HepG2 (cell line): ENCODE measurements around the gene CD300LF. TPM values are rescaled to one million over a fixed set of nuclear protein-coding genes. Genes with fewer than 3 reads are reported as not detected.

ENCODE experiments used
- ATF2 ChIP-seq: sonication (generic); formaldehyde crosslinking; IDR thresholded peaks from 2 replicates; pipeline ENCODE4 v1.4.0; 2020; ENCODE audit warnings: missing genetic modification reagents
- ELF4 ChIP-seq: sonication (generic); formaldehyde crosslinking; IDR thresholded peaks from 2 replicates; pipeline ENCODE4 v1.5.0; 2020; ENCODE audit warnings: missing genetic modification reagents, mild to moderate bottlenecking, moderate library complexity, borderline replicate concordance
- FOSL1 ChIP-seq: sonication (generic); formaldehyde crosslinking; IDR thresholded peaks from 2 replicates; pipeline ENCODE4 v1.9.0; 2021; ENCODE audit warnings: missing genetic modification reagents, borderline replicate concordance
- IRX3 ChIP-seq: sonication (generic); formaldehyde crosslinking; IDR thresholded peaks from 2 replicates; pipeline ENCODE4 v1.8.1; 2023; ENCODE audit warnings: mild to moderate bottlenecking, low read depth, missing genetic modification reagents, borderline replicate concordance
- MIER2 ChIP-seq: IDR thresholded peaks from 2 replicates; pipeline ENCODE4 v1.6.1; 2016; ENCODE audit warnings: missing biosample characterization, missing genetic modification reagents
- MYPOP ChIP-seq: sonication (generic); formaldehyde crosslinking; IDR thresholded peaks from 2 replicates; pipeline ENCODE4 v1.8.1; 2023; ENCODE audit warnings: mild to moderate bottlenecking, moderate library complexity, missing genetic modification reagents
- SNAI1 ChIP-seq: sonication (generic); formaldehyde crosslinking; IDR thresholded peaks from 2 replicates; pipeline ENCODE4 v1.5.0; 2020; ENCODE audit warnings: mild to moderate bottlenecking, missing genetic modification reagents, borderline replicate concordance
- ZBTB39 ChIP-seq: sonication (generic); formaldehyde crosslinking; IDR thresholded peaks from 2 replicates; pipeline ENCODE4 v1.5.0; 2020; ENCODE audit warnings: missing genetic modification reagents
- ZC3H13 ChIP-seq: sonication (generic); formaldehyde crosslinking; IDR thresholded peaks from 2 replicates; pipeline ENCODE4 v1.8.1; 2023; ENCODE audit warnings: mild to moderate bottlenecking, missing genetic modification reagents, moderate library complexity
- ZNF12 ChIP-seq: sonication (generic); formaldehyde crosslinking; IDR thresholded peaks from 2 replicates; pipeline ENCODE4 v1.5.0; 2020; ENCODE audit warnings: missing genetic modification reagents
- ZNF879 ChIP-seq: sonication (generic); formaldehyde crosslinking; IDR thresholded peaks from 2 replicates; pipeline ENCODE4 v1.8.1; 2023; ENCODE audit warnings: missing genetic modification reagents
- ZZZ3 ChIP-seq: sonication (generic); formaldehyde crosslinking; IDR thresholded peaks from 2 replicates; pipeline ENCODE4 v1.4.0; 2020; ENCODE audit warnings: missing genetic modification reagents, mild to moderate bottlenecking, borderline replicate concordance
- polyA plus RNA-seq, 8 experiments: library from polyadenylated mRNA; depleted of rRNA in 3 of 8; stranded (reverse) in 7 of 8; unstranded in 1 of 8; fragments of >200 nt; fragmentation: Illumina TruSeq in 4 of 8; extraction: Trizol in 4 of 8; gene quantifications; 2 replicates each; pipeline versions ENCODE4 v1.2.1 to v1.2.3, GENCODE V29; 2011 to 2016; ENCODE audit warnings: low read depth in 4 of 8, missing spikeins in 1 of 8, mixed read lengths in 1 of 8; ENCODE audit not compliant: insufficient read depth in 1 of 8
- total RNA-seq, 5 experiments: library from RNA; depleted of rRNA; stranded (reverse); fragments of >200 nt; fragmentation: Illumina TruSeq; extraction: Trizol; gene quantifications; 2 replicates each; pipeline ENCODE4 v1.2.3, GENCODE V29; 2016; ENCODE audit warnings: low read depth in 1 of 5
- TF ChIP-seq, protein P1 (sequence below): sonication (generic); formaldehyde crosslinking; IDR thresholded peaks from 2 replicates; pipeline ENCODE4 v1.9.0; 2021; ENCODE audit warnings: missing genetic modification reagents, mild to moderate bottlenecking, borderline replicate concordance
- TF ChIP-seq, protein P2 (sequence below): sonication (generic); formaldehyde crosslinking; IDR thresholded peaks from 2 replicates; pipeline ENCODE4 v1.9.0; 2022; ENCODE audit warnings: missing genetic modification reagents, mild to moderate bottlenecking, borderline replicate concordance
- TF ChIP-seq, protein P3 (sequence below): sonication (generic); formaldehyde crosslinking; IDR thresholded peaks from 2 replicates; pipeline ENCODE4 v1.8.0; 2022; ENCODE audit warnings: mild to moderate bottlenecking, missing genetic modification reagents, moderate library complexity

The CD300LF gene
- total and polyA plus RNA-seq, 2 of the 13 experiments (the other 11 are each of a cell fraction or from before 2014, with no cell fraction given): not detected

DNA sequence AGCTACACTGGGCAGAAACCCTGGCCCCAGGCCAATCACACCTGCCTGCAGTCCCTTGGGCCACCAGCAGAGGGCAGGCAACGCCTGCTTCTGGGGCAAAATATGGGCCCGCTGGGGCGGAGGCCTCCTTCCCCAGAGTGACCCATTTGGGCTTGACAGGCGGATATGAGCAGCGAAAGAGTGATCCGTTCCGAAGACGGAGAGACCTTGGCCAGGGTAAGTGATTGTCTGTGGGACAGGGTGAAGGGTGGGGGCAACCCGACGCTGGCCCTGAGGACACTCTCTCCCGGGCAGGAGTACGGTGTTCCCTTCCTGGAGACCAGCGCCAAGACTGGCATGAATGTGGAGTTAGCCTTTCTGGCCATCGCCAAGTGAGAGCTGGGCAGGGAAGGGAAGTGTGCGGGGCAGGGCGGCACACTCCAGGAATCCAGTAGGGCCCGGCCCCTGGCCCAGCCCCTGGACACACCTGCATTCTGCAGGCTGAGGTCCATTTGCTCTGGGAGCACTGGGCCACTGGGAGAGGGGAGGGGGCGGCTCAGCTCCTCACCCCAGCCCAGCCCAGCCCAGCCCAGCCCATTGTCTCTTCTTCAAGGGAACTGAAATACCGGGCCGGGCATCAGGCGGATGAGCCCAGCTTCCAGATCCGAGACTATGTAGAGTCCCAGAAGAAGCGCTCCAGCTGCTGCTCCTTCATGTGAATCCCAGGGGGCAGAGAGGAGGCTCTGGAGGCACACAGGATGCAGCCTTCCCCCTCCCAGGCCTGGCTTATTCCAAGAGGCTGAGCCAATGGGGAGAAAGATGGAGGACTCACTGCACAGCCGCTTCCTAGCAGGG lies 32.2 kb upstream of the CD300LF start (continued):
- TF ChIP-seq, protein P1, sequence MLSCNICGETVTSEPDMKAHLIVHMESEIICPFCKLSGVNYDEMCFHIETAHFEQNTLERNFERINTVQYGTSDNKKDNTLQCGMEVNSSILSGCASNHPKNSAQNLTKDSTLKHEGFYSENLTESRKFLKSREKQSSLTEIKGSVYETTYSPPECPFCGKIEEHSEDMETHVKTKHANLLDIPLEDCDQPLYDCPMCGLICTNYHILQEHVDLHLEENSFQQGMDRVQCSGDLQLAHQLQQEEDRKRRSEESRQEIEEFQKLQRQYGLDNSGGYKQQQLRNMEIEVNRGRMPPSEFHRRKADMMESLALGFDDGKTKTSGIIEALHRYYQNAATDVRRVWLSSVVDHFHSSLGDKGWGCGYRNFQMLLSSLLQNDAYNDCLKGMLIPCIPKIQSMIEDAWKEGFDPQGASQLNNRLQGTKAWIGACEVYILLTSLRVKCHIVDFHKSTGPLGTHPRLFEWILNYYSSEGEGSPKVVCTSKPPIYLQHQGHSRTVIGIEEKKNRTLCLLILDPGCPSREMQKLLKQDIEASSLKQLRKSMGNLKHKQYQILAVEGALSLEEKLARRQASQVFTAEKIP (CRISPR knock-in tag): no peak
- TF ChIP-seq FOSL1 (CRISPR knock-in tag): no peak
- TF ChIP-seq ELF4: no peak
- TF ChIP-seq, protein P2, sequence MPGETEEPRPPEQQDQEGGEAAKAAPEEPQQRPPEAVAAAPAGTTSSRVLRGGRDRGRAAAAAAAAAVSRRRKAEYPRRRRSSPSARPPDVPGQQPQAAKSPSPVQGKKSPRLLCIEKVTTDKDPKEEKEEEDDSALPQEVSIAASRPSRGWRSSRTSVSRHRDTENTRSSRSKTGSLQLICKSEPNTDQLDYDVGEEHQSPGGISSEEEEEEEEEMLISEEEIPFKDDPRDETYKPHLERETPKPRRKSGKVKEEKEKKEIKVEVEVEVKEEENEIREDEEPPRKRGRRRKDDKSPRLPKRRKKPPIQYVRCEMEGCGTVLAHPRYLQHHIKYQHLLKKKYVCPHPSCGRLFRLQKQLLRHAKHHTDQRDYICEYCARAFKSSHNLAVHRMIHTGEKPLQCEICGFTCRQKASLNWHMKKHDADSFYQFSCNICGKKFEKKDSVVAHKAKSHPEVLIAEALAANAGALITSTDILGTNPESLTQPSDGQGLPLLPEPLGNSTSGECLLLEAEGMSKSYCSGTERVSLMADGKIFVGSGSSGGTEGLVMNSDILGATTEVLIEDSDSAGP (CRISPR knock-in tag): peak; percentile 87
- peak; percentile 50; the same call in 1 of the 2 replicates for TF ChIP-seq MIER2 (CRISPR knock-in tag)
- TF ChIP-seq IRX3 (CRISPR knock-in tag): 0 out of 2 replicates have a peak, but pooled peaks have one; percentile 47
- no peak for TF ChIP-seq ZNF12 (CRISPR knock-in tag)
- TF ChIP-seq ZZZ3 (CRISPR knock-in tag): no peak
- TF ChIP-seq ZNF879 (CRISPR knock-in tag): no peak
- no peak for TF ChIP-seq ZBTB39 (CRISPR knock-in tag)
- TF ChIP-seq, protein P3, sequence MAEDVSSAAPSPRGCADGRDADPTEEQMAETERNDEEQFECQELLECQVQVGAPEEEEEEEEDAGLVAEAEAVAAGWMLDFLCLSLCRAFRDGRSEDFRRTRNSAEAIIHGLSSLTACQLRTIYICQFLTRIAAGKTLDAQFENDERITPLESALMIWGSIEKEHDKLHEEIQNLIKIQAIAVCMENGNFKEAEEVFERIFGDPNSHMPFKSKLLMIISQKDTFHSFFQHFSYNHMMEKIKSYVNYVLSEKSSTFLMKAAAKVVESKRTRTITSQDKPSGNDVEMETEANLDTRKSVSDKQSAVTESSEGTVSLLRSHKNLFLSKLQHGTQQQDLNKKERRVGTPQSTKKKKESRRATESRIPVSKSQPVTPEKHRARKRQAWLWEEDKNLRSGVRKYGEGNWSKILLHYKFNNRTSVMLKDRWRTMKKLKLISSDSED (CRISPR knock-in tag): no peak
- TF ChIP-seq MYPOP (CRISPR knock-in tag): no peak; the same call in 1 of the 2 replicates
- no peak for TF ChIP-seq ZC3H13
- TF ChIP-seq SNAI1 (CRISPR knock-in tag): no peak
- TF ChIP-seq ATF2 (CRISPR knock-in tag): peak; percentile 34; the same call in 1 of the 2 replicates
